Chondrocyte (in vitro differentiated cells): Measurements from ENCODE around the gene TMEM121. TPM values are rescaled to one million over a fixed set of nuclear protein-coding genes. Genes with fewer than 3 reads are reported as not detected.
"Not testable (repeated sequence)": the region's sequence is repeated elsewhere in the genome, so short reads cannot be mapped to it uniquely, and the experiment has no call there.

Experiments
- DNase-seq: peaks from one replicate; pipeline ENCODE4 v3.0.0; 2021; ENCODE audit warnings: mixed read lengths, low spot score
- H3K27ac Mint-ChIP-seq: one replicate; pipeline ENCODE4 v1.8.0; 2021; ENCODE audit warnings: mild to moderate bottlenecking, moderate library complexity, mixed read lengths; ENCODE audit not compliant: unreplicated experiment
- H3K27me3 Mint-ChIP-seq: 2 replicates; pipeline ENCODE4 v1.8.0; 2021; ENCODE audit warnings: low read depth, mixed read lengths
- H3K36me3 Mint-ChIP-seq: 2 replicates; pipeline ENCODE4 v1.8.0; 2021; ENCODE audit warnings: low read depth, mixed read lengths
- H3K4me1 Mint-ChIP-seq: 2 replicates; pipeline ENCODE4 v1.8.0; 2021; ENCODE audit warnings: low read depth, mild to moderate bottlenecking, mixed read lengths
- H3K4me3 Mint-ChIP-seq: one replicate; pipeline ENCODE4 v1.8.0; 2021; ENCODE audit warnings: mild to moderate bottlenecking, moderate library complexity, mixed read lengths; ENCODE audit not compliant: unreplicated experiment
- H3K9me3 Mint-ChIP-seq: 2 replicates; pipeline ENCODE4 v1.8.0; 2021; ENCODE audit warnings: low read depth, mixed read lengths
- total RNA-seq: library from RNA; stranded (reverse); gene quantifications from 3 replicates; pipeline ENCODE4 v1.2.1, GENCODE V29; 2021
- TF ChIP-seq, protein P1 (sequence below): fragments of 200-600 bp; sonication (generic); IDR thresholded peaks from 2 replicates; pipeline ENCODE4 v1.5.0; 2021; ENCODE audit warnings: antibody characterized with exemption, mild to moderate bottlenecking, moderate library complexity

The TMEM121 gene
- total RNA-seq, 1 donor from 2014 or later = 6.0 TPM

DNA sequence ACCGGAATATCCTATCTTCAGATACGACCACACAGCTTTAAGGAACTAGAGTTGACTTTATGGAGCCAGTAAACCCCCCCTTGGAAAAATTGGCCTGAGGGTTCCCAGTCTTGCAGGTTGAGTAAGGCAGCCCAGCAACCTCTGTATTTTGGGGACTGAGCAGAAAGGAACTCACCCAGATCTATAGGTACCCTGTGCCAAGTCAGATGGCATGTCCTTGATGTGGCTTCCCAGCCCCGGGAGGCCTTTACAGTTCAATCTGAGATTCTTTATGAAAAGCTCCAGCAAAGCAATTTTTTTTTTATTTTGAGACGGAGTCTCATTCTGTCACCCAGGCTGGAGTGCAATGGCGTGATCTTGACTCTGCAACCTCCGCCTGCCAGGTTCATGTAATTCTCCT is 27.6 kb downstream of the TMEM121 start:
- Mint-ChIP-seq H3K27me3 (peaks cover 47% of the 10 kb centered on the region), H3K27ac (no peak overlapping the region), H3K36me3 (peaks cover 1% of the 10 kb centered on the region), H3K9me3 (no peaks in the 10 kb centered on the region), H3K4me1 (no peaks in the 10 kb centered on the region), H3K4me3 (no peak overlapping the region)
- TF ChIP-seq, protein P1, sequence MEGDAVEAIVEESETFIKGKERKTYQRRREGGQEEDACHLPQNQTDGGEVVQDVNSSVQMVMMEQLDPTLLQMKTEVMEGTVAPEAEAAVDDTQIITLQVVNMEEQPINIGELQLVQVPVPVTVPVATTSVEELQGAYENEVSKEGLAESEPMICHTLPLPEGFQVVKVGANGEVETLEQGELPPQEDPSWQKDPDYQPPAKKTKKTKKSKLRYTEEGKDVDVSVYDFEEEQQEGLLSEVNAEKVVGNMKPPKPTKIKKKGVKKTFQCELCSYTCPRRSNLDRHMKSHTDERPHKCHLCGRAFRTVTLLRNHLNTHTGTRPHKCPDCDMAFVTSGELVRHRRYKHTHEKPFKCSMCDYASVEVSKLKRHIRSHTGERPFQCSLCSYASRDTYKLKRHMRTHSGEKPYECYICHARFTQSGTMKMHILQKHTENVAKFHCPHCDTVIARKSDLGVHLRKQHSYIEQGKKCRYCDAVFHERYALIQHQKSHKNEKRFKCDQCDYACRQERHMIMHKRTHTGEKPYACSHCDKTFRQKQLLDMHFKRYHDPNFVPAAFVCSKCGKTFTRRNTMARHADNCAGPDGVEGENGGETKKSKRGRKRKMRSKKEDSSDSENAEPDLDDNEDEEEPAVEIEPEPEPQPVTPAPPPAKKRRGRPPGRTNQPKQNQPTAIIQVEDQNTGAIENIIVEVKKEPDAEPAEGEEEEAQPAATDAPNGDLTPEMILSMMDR = no peak
- DNase-seq = no peak

DNA sequence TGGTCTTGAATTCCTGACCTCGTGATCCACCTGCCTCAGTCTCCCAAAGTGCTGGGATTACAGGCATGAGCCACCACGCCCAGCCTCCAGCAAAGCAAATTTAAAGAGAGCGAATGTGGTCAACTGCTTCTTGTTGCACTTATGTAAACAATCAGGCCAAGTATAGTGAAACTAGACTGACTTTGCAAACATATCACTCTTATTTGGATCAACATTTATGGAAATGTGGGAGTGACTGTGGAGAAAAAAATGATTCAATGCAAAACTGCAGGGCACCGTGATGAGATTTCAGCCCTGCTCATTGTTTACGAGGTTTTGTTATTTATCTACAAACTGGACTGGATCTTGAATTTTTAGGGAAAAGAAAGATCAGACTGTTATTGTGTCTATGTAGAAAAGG is 28.1 kb downstream of the TMEM121 start:
- Mint-ChIP-seq H3K27me3 (peaks cover 47% of the 10 kb centered on the region), H3K4me3 (no peak overlapping the region), H3K4me1 (no peaks in the 10 kb centered on the region), H3K9me3 (no peaks in the 10 kb centered on the region), H3K36me3 (peaks cover 1% of the 10 kb centered on the region), H3K27ac (no peak overlapping the region)
- TF ChIP-seq, protein P1 = no peak
- no peak for DNase-seq

DNA sequence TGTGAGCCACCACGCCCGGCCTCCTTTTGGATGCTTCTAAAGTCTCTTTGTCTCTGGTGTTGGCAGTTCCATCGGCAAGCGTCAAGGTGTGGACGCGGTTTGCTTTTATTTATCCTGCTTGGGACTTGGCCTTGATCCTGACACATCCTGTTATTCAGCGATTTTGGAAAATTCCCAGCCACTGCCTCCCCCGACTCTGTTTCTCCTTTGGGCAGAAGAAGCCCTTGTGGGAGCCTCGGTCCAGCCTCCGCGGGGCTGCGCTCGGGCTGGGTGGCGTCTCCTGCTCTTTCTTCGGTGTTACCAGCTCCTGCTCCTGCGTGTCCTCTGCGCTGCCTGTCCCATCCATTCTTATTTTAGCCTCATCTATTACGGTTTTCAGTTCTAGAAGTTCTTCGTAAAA is 31.3 kb downstream of the TMEM121 start:
- not testable (repeated sequence) for DNase-seq, H3K4me1 Mint-ChIP-seq, H3K9me3 Mint-ChIP-seq, H3K4me3 Mint-ChIP-seq, H3K36me3 Mint-ChIP-seq, H3K27ac Mint-ChIP-seq
- peaks cover 29% of the 10 kb centered on the region for H3K27me3 Mint-ChIP-seq

DNA sequence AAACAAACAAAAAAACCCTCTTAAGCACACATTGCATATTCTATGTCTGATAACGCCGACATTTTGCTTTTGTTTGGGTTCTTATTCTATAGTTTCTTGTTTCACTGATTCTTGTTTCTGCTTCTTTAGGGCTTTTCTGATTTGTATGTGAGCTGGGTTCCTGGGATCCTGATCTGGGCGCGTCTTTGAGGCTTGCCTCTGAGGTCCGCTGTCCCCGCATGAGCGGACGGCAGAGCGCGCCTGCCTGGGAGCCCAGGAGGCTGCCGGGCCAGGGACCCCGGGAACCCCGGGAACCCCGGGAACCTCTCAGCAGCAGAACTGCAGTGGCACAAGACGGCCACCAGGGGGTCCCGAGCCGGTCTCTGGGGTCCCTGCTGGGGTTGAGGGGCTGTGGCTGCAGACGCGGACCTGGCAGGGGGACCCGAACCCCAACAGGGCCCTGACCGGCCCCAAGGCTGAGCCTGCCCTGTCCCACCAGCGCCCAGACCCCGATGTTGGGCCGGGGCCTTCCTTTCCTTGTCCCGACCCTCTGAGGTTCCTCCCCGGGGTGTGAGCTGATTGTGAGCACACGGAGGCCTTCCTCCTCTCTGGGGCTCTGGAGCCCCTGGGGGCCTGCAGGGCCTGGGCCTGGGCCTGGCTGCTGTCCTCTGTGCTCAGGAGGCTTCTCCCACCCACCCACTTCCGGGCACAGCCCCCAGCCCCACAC is 32.2 kb downstream of the TMEM121 start:
- DNase-seq, H3K4me1 Mint-ChIP-seq, H3K9me3 Mint-ChIP-seq, H3K27ac Mint-ChIP-seq, H3K4me3 Mint-ChIP-seq, H3K36me3 Mint-ChIP-seq: not testable (repeated sequence)
- peaks cover 27% of the 10 kb centered on the region for H3K27me3 Mint-ChIP-seq
- TF ChIP-seq, protein P1 = peak; percentile 63

DNA sequence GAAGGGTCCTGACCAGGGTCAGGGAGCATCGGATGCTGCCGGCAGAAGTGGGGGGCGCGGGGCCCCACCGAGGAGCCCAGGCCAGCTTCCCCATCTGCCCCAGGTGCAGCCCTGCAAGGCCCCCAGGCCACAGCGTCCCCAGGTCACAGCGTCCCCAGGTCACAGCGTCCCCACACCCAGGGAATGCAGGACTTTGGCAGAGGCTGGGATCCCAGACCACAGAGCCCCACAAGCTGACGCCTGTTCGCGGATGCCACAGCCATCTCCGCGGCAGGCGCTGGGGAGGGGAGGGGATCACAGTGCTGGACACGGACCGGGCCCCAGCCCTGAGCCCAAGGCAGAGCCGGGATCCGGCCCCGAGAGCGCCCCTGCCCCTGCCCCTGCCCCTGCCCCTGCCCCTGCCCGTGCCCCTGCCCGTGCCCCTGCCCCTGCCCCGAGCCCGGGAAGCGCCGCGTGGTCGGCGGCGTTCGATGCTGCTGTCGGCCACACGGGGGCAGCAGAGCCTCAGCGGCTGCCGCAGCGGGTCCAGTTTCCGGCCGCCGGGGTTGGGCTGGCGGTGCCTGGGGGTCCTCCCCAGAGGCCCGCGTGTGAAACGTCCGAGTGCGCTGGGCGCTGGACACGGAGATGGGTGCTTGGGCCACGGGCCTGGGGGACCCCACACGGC is 33.1 kb downstream of the TMEM121 start:
- H3K9me3 Mint-ChIP-seq, H3K27ac Mint-ChIP-seq, H3K4me1 Mint-ChIP-seq, H3K36me3 Mint-ChIP-seq, DNase-seq, H3K4me3 Mint-ChIP-seq: not testable (repeated sequence)
- peaks cover 22% of the 10 kb centered on the region for H3K27me3 Mint-ChIP-seq

DNA sequence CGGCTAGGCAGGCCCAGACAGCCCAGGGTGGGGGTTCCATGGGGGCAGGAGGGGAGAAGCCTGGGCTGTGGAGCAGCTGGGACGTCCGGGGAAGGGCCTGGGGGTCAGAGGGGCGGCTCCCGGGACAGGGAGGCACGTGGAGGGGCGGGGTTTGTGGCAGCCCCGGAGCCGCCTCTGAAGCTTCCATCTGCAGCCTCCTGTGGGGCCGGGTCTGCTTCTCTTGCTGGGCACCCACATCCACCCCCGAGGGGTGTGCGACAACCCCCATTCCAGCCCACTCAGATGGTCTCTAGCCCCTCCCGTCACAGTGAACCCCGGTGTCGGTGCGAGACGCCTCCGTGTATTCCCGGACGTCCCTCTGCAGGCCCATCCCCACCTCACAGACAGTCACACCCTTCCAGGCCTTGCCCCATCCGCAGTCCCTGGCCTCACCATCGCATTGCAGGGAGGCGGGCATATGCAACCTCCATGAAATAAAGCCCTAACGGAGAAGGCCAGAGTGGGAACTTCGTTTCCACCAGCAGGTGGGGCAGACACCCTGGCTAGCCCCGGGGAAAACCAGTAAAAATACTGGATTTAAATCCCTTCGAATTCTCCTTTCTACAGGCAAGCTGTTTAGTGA is 33.8 kb downstream of the TMEM121 start:
- not testable (repeated sequence) for DNase-seq, H3K4me3 Mint-ChIP-seq, H3K36me3 Mint-ChIP-seq, H3K4me1 Mint-ChIP-seq, H3K9me3 Mint-ChIP-seq, H3K27ac Mint-ChIP-seq
- H3K27me3 Mint-ChIP-seq = peaks cover 18% of the 10 kb centered on the region

DNA sequence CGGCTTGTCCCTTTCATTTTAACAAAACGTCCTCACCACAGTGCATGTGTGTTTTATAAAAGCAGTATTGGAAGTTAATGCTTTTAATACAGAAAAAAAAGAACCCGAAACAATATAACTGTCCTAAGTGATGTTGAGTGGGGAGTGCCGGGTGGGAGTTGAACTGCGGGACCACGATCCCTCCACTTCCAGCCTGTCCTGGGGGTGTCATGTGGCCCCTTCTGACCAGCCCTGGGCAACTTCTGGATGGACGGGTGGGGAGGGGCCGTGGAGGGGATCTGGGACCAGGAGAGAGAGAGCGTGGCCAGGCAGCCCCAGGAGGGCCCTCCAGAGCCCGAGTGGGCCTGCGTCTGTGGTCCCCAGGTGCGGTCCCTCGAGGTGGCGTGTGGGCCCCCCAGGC is 35.0 kb downstream of the TMEM121 start:
- not testable (repeated sequence) for H3K4me1 Mint-ChIP-seq, H3K27me3 Mint-ChIP-seq, H3K36me3 Mint-ChIP-seq, H3K9me3 Mint-ChIP-seq, DNase-seq, H3K27ac Mint-ChIP-seq, H3K4me3 Mint-ChIP-seq
